Measurements from ENCODE around the gene VAV2. TPM values are rescaled to one million over a fixed set of nuclear protein-coding genes. Genes with fewer than 3 reads are reported as not detected.

VAV2 gene
- polyA plus RNA-seq, 2 of the 4 experiments (the other 2 are of a cell fraction): 9.8 to 21.4 TPM

DNA sequence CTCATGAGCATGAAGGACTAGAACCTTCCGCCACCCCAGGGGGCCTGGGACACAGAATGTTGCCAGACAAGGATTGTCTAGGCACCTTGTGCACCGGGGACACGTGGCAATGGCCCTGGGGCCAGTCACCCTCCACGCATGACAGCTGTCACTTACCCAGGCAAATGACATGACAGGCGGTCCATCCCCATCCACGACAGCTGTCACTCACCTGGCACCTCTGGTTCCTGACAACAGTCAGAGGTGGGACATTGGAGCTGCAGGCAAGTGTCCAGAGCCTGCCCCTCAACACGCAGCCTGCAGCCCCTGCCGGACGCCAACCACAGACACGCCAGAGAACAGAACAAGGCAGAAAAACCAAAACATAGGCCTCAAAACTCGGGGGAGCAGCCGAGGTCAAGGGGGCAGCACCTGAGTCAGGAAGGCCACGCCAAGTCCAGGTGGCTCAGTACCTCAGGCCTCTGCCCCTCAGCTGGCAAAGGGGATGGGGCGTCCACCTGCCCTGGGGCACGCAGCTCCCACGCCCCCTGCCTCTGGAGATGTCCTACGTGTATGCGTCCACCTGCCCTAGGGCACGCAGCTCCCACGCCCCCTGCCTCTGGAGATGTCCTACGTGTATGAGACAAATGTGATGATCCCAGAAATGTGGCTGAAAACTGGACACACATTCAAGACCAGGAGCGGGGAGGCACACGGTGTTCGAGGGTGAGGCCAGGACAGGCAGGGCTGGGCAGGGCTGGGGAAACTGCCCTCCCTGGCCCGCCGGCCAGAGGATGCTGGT, 14.5 kb downstream of the VAV2 start:
- ChIA-PET POLR2A (no interaction called here), CTCF (interaction anchor here (3.2 to 7.1 kb wide), 2 partner anchors 17 to 195 kb away, joined by 14 to 48 read pairs; no protein-coding TSS in a partner anchor)
- no peaks in the 10 kb centered on the region for H3K9me3 ChIP-seq
- TF ChIP-seq, protein P1, sequence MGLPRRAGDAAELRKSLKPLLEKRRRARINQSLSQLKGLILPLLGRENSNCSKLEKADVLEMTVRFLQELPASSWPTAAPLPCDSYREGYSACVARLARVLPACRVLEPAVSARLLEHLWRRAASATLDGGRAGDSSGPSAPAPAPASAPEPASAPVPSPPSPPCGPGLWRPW (IDR thresholded peaks at IDR 0.05): no peak
- TF ChIP-seq CHD4 (IDR thresholded peaks at IDR 0.05; ENCODE audit: borderline replicate concordance): no peak
- no peak for TF ChIP-seq TFCP2L1 (CRISPR knock-in tag; IDR thresholded peaks at IDR 0.05)
- TF ChIP-seq JUN (IDR thresholded peaks at IDR 0.05): no peak
- TF ChIP-seq EHMT2 (IDR thresholded peaks at IDR 0.05; ENCODE audit: low read depth): no peak
- TF ChIP-seq EHF (CRISPR knock-in tag; IDR thresholded peaks at IDR 0.05): no peak
- TF ChIP-seq ESRRA (IDR thresholded peaks at IDR 0.05; ENCODE audit: borderline replicate concordance, low read length): no peak
- no peak for TF ChIP-seq HDAC2 (IDR thresholded peaks at IDR 0.05)
- no peak for TF ChIP-seq KDM5A (IDR thresholded peaks at IDR 0.05)
- no peak for TF ChIP-seq HOXA7 (CRISPR knock-in tag; IDR thresholded peaks at IDR 0.05)
- no peak for TF ChIP-seq MAZ (IDR thresholded peaks at IDR 0.05; ENCODE audit: borderline replicate concordance, low read depth, low read length)
- TF ChIP-seq, protein P2, sequence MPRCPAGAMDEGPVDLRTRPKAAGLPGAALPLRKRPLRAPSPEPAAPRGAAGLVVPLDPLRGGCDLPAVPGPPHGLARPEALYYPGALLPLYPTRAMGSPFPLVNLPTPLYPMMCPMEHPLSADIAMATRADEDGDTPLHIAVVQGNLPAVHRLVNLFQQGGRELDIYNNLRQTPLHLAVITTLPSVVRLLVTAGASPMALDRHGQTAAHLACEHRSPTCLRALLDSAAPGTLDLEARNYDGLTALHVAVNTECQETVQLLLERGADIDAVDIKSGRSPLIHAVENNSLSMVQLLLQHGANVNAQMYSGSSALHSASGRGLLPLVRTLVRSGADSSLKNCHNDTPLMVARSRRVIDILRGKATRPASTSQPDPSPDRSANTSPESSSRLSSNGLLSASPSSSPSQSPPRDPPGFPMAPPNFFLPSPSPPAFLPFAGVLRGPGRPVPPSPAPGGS (IDR thresholded peaks at IDR 0.05): no peak
- no peak for TF ChIP-seq RCOR1 (IDR thresholded peaks at IDR 0.05; ENCODE audit: low read depth, low read length)
- ATAC-seq: no peak
- H3K27ac ChIP-seq: no peak overlapping the region
- H3K4me1 ChIP-seq: peaks cover 3% of the 10 kb centered on the region; the same call in 1 of the 3 replicates
- no peak for DNase-seq (ENCODE audit: low read depth in 1 of 2, low spot score in 1 of 2)
- no peak overlapping the region for H3K4me2 ChIP-seq
- no peak for FAIRE-seq
- H3K4me3 ChIP-seq: no peak overlapping the region
- WGBS (ENCODE audit: missing lambda C conversion rate): 93% methylated on average over 20 of the region's 26 CpGs

DNA sequence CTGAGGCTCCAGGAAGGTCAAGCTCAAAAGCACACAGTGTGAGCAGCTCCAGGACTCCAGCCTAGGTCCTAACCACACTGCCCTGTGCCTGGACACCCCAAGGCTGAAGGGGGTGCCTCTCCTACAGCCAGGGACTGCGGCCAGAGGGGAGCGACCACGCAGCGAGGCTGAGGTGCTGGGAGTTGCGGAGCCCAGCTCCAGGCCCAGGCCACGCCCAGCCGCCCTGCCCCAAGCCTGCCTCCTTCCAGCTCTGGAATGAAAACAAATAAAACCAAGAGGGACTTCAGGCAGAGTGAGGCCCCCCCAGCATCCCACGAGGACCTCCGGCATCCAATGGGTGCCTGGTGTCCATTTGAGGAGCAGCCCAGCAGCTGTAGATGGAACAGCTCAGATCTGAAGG, 15.2 kb downstream of the VAV2 start:
- Histone ChIP-seq H3K4me1 (peaks cover 6% of the 10 kb centered on the region; the same call in 2 of the 3 replicates), H3K4me3 (no peak overlapping the region), H3K4me2 (no peak overlapping the region), H3K9me3 (no peaks in the 10 kb centered on the region), H3K27ac (no peak overlapping the region)
- DNase-seq (ENCODE audit: low read depth in 1 of 2, low spot score in 1 of 2) (no peak), ATAC-seq (no peak), FAIRE-seq (no peak)
- ChIA-PET POLR2A (no interaction called here), CTCF (interaction anchor here (3.2 to 7.1 kb wide), 2 partner anchors 17 to 194 kb away, joined by 14 to 48 read pairs; no protein-coding TSS in a partner anchor)
- 92% methylated on average over 9 of the region's 9 CpGs for WGBS (ENCODE audit: missing lambda C conversion rate)
- TF ChIP-seq CEBPB (IDR thresholded peaks at IDR 0.05) (no peak), FOSB (CRISPR knock-in tag; IDR thresholded peaks at IDR 0.05) (no peak), FOSL2 (IDR thresholded peaks at IDR 0.05) (no peak), FOSL2 (CRISPR knock-in tag; IDR thresholded peaks at IDR 0.05) (no peak), FOXS1 (CRISPR knock-in tag; IDR thresholded peaks at IDR 0.05) (no peak), BHLHE40 (IDR thresholded peaks at IDR 0.05; ENCODE audit: low read depth, low read length) (no peak)
- TF ChIP-seq, protein P3, sequence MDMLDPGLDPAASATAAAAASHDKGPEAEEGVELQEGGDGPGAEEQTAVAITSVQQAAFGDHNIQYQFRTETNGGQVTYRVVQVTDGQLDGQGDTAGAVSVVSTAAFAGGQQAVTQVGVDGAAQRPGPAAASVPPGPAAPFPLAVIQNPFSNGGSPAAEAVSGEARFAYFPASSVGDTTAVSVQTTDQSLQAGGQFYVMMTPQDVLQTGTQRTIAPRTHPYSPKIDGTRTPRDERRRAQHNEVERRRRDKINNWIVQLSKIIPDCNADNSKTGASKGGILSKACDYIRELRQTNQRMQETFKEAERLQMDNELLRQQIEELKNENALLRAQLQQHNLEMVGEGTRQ (IDR thresholded peaks at IDR 0.05): no peak
- TF ChIP-seq, protein P1 (IDR thresholded peaks at IDR 0.05): no peak
- TF ChIP-seq, protein P2 (IDR thresholded peaks at IDR 0.05): no peak

Data from A549 (cell line).